ENCODE results near the gene ABCG4. TPM values are rescaled to one million over a fixed set of nuclear protein-coding genes. Genes with fewer than 3 reads are reported as not detected.

ABCG4 gene
- total and polyA plus RNA-seq, 9 of the 15 experiments (the other 6 are each of a cell fraction or from before 2014, with no cell fraction given), result 0.03 to 0.11 (median 0.07) TPM; not detected in 4

DNA sequence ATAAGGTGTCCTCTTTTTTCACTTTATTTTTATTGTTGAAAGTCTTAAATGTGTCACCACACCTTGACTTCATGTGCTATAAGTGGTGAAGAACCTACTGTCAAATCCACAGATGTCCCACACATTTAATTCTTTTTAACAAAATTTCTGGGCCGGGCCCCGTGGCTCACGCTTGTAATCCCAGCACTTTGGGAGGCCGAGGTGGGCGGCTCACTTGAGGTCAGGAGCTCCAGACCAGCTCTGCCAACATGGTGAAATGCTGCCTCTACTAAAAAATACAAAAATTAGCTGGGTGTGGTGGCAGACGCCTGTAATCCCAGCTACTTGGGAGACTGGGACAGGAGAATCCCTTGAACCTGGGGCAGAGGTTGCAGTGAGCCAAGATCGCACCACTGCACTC lies 60.3 kb downstream of the ABCG4 start:
- POLR2A ChIA-PET, result interaction anchor here (0.6 to 1.4 kb wide), 4 partner anchors 12 to 54 kb away, joined by 3 to 9 read pairs (median 5); no protein-coding TSS in a partner anchor

More for the DNA sequence above, 60.3 kb downstream of the ABCG4 start:
- DNase-seq (ENCODE audit: extremely low read depth in 1 of 4, low spot score in 3 of 4) (no peak), ATAC-seq (no peak), FAIRE-seq (no peak)
- no peak overlapping the region for H3K4me2 ChIP-seq (ENCODE audit: insufficient read depth, low read length)
- 85% methylated on average over 7 of the region's 7 CpGs for WGBS (ENCODE audit: insufficient coverage, low coverage, missing lambda C conversion rate)
- CTCF ChIA-PET (ENCODE audit: low intra/inter-chr PET ratio), result no interaction called here
- H3K4me1 ChIP-seq (replicated peaks in 1 of 2; ENCODE audit: control insufficient read depth in 2 of 2, insufficient read depth in 2 of 2, low read length in 2 of 2), result peaks cover 13% of the 10 kb centered on the region in 2 experiments; a peak in 4 of 5 replicates
- no peaks in the 10 kb centered on the region for H3K9me3 ChIP-seq (replicated peaks; ENCODE audit: control insufficient read depth, insufficient read depth, low read depth, low read length)
- no peaks in the 10 kb centered on the region for H3K27me3 ChIP-seq (ENCODE audit: control insufficient read depth in 2 of 2, insufficient read depth in 2 of 2, low read length in 2 of 2)
- no peak overlapping the region for H3K4me3 ChIP-seq
- intact Hi-C loops (cut with micrococcal nuclease), result no loop called here
- no TSS peak for BruUV-seq (replicated peaks)
- H2AFZ ChIP-seq (ENCODE audit: low read depth, low read length), result no peak overlapping the region
- TF ChIP-seq SP1 (CRISPR knock-in tag; IDR thresholded peaks at IDR 0.05) (no peak), ZNF224 (CRISPR knock-in tag; IDR thresholded peaks at IDR 0.05) (no peak), ZNF436 (CRISPR knock-in tag; IDR thresholded peaks at IDR 0.05) (no peak), PURB (CRISPR knock-in tag; IDR thresholded peaks at IDR 0.05; ENCODE audit: low read depth) (no peak), ZNF217 (CRISPR knock-in tag; IDR thresholded peaks at IDR 0.05) (no peak), THRB (CRISPR knock-in tag; conservative IDR thresholded peaks at IDR 0.05) (no peak), PKNOX1 (IDR thresholded peaks at IDR 0.05) (no peak), ASH1L (IDR thresholded peaks at IDR 0.05; ENCODE audit: borderline replicate concordance, low read depth, partially characterized antibody) (no peak), L3MBTL2 (IDR thresholded peaks at IDR 0.05) (no peak), ZNF143 (CRISPR knock-in tag; IDR thresholded peaks at IDR 0.05) (no peak), BRD4 (IDR thresholded peaks at IDR 0.05) (no peak)
- TF ChIP-seq, protein P1, sequence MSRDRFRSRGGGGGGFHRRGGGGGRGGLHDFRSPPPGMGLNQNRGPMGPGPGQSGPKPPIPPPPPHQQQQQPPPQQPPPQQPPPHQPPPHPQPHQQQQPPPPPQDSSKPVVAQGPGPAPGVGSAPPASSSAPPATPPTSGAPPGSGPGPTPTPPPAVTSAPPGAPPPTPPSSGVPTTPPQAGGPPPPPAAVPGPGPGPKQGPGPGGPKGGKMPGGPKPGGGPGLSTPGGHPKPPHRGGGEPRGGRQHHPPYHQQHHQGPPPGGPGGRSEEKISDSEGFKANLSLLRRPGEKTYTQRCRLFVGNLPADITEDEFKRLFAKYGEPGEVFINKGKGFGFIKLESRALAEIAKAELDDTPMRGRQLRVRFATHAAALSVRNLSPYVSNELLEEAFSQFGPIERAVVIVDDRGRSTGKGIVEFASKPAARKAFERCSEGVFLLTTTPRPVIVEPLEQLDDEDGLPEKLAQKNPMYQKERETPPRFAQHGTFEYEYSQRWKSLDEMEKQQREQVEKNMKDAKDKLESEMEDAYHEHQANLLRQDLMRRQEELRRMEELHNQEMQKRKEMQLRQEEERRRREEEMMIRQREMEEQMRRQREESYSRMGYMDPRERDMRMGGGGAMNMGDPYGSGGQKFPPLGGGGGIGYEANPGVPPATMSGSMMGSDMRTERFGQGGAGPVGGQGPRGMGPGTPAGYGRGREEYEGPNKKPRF (IDR thresholded peaks at IDR 0.05; ENCODE audit: low read depth, low read length), result no peak
- TF ChIP-seq, protein P2, sequence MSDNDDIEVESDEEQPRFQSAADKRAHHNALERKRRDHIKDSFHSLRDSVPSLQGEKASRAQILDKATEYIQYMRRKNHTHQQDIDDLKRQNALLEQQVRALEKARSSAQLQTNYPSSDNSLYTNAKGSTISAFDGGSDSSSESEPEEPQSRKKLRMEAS (CRISPR knock-in tag; IDR thresholded peaks at IDR 0.05), result no peak
- no peaks in the 10 kb centered on the region for H3K9me1 ChIP-seq (ENCODE audit: control insufficient read depth, insufficient read depth, low read length)
- in situ Hi-C loops (cut with MboI), result no loop called here
- no peak overlapping the region for H3K27ac ChIP-seq (ENCODE audit: extremely low read depth, low read depth, low read length)
- no peaks in the 10 kb centered on the region for H3K36me3 ChIP-seq (ENCODE audit: control insufficient read depth, insufficient read depth, low read length)
- H3K79me2 ChIP-seq (ENCODE audit: control insufficient read depth, insufficient read depth, low read length), result peaks cover 65% of the 10 kb centered on the region
- 0 out of 2 replicates have a peak, but pooled peaks cover 7% of the 10 kb centered on the region for H4K20me1 ChIP-seq (replicated peaks; ENCODE audit: control insufficient read depth, insufficient read depth, low read length)
- no peak overlapping the region for H3K9ac ChIP-seq (ENCODE audit: insufficient read depth in 1 of 2, low read depth in 2 of 2, low read length in 2 of 2)
